PFSK-1 (cell line): ENCODE measurements around the gene ISL2.

Source experiments
- POLR2AphosphoS5 ChIP-seq: IDR thresholded peaks from 2 replicates; pipeline ENCODE4 v1.6.1; 2012; ENCODE audit warnings: low read depth, mild to moderate bottlenecking, control low read depth, low read length, moderate library complexity
- TAF1 ChIP-seq: IDR thresholded peaks from 2 replicates; pipeline ENCODE4 v1.6.1; 2012; ENCODE audit warnings: low read length, control low read depth, borderline replicate concordance; ENCODE audit not compliant: insufficient read depth
- TF ChIP-seq, protein P1 (sequence below), 2 experiments: IDR thresholded peaks; 2 replicates each; pipeline versions ENCODE4 v1.6.1 to v1.8.0; 2011 to 2012; ENCODE audit warnings: low read depth in 2 of 2, low read length in 2 of 2, control low read depth in 1 of 2, inconsistent platforms in 1 of 2, mild to moderate bottlenecking in 1 of 2, moderate library complexity in 1 of 2; ENCODE audit not compliant: insufficient read depth in 1 of 2

DNA sequence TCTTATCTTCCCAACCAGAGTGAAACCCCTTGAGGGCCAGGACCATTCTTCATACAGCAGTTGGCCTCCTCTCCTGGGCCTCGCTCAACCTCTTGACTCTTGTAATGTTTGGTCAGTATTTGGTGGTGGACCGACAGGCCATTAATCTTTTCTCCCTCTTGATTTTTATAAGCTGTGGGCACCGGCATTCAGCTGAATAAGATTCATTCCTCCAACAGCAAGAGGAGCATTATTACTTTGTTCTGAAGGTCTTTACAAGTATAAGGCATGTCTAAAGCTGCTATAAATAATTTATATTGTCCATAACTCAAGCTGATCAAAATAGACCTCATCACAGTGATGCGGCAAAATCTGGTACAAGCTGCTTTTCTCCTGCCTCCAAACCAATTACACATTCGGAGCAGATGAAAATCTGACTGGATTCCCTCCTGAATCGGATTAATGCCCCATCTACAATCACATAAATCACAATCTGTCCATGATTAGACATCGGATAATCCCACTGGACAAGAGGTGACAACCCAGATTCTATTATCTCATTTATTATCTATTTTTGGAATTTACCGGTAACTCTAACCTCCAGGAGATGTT lies 8.4 kb upstream of the ISL2 start:
- TF ChIP-seq, protein P1, sequence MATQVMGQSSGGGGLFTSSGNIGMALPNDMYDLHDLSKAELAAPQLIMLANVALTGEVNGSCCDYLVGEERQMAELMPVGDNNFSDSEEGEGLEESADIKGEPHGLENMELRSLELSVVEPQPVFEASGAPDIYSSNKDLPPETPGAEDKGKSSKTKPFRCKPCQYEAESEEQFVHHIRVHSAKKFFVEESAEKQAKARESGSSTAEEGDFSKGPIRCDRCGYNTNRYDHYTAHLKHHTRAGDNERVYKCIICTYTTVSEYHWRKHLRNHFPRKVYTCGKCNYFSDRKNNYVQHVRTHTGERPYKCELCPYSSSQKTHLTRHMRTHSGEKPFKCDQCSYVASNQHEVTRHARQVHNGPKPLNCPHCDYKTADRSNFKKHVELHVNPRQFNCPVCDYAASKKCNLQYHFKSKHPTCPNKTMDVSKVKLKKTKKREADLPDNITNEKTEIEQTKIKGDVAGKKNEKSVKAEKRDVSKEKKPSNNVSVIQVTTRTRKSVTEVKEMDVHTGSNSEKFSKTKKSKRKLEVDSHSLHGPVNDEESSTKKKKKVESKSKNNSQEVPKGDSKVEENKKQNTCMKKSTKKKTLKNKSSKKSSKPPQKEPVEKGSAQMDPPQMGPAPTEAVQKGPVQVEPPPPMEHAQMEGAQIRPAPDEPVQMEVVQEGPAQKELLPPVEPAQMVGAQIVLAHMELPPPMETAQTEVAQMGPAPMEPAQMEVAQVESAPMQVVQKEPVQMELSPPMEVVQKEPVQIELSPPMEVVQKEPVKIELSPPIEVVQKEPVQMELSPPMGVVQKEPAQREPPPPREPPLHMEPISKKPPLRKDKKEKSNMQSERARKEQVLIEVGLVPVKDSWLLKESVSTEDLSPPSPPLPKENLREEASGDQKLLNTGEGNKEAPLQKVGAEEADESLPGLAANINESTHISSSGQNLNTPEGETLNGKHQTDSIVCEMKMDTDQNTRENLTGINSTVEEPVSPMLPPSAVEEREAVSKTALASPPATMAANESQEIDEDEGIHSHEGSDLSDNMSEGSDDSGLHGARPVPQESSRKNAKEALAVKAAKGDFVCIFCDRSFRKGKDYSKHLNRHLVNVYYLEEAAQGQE (IDR thresholded peaks at IDR 0.05; ENCODE audit: insufficient read depth in 1 of 2, low read depth in 2 of 2, low read length in 2 of 2) = no peak
- TF ChIP-seq TAF1 (no peak), POLR2AphosphoS5 (no peak)
